Keratinocyte (primary cell): ENCODE measurements around the gene DOLPP1. TPM values are rescaled to one million over a fixed set of nuclear protein-coding genes. Genes with fewer than 3 reads are reported as not detected.

Experiments used
- DNase-seq: peaks from one replicate; pipeline ENCODE4 v3.0.0-alpha.2; 2011; ENCODE audit warnings: low read depth, missing footprints, low spot score
- FAIRE-seq: peaks from 2 replicates; lab custom pipeline; 2011; peaks lifted over from hg19 to GRCh38; lab: Jason Lieb, UNC
- H2AFZ ChIP-seq: 2 replicates; pipeline ENCODE4 v1.6.0; 2012; ENCODE audit warnings: low read length, control low read depth, inconsistent platforms; ENCODE audit not compliant: control insufficient read depth
- H3K27ac ChIP-seq: 2 replicates; pipeline ENCODE4 v1.5.1; 2011; ENCODE audit warnings: low read length; ENCODE audit not compliant: control insufficient read depth, insufficient read depth
- H3K27me3 ChIP-seq: 3 replicates; pipeline ENCODE4 v1.6.0; 2011; ENCODE audit warnings: low read length; ENCODE audit not compliant: control insufficient read depth, insufficient read depth; ENCODE audit errors: extremely low read depth
- H3K36me3 ChIP-seq, 2 experiments: 2 replicates in 1 of 2; 3 replicates in 1 of 2; pipeline ENCODE4 v1.5.1; 2011; ENCODE audit warnings: low read length in 2 of 2, mild to moderate bottlenecking in 1 of 2; ENCODE audit not compliant: control insufficient read depth in 2 of 2, insufficient read depth in 2 of 2; ENCODE audit errors: extremely low read depth in 1 of 2
- H3K4me1 ChIP-seq: 3 replicates; pipeline ENCODE4 v1.5.1; 2011; ENCODE audit warnings: low read length; ENCODE audit not compliant: control insufficient read depth, insufficient read depth; ENCODE audit errors: extremely low read depth
- H3K4me2 ChIP-seq: 3 replicates; pipeline ENCODE4 v1.6.0; 2011; ENCODE audit warnings: low read depth, low read length; ENCODE audit not compliant: control insufficient read depth, insufficient read depth; ENCODE audit errors: extremely low read depth
- H3K4me3 ChIP-seq, 3 experiments: fragments of 200-600 bp in 1 of 3; sonication (generic) in 1 of 3; 2 replicates in 2 of 3; 3 replicates in 1 of 3; pipeline ENCODE4 v1.5.1; 2011 to 2016; ENCODE audit warnings: low read length in 3 of 3, mild to moderate bottlenecking in 3 of 3, control low read depth in 2 of 3, inconsistent platforms in 1 of 3, low read depth in 1 of 3, mixed read lengths in 1 of 3, mixed run types in 1 of 3, moderate library complexity in 1 of 3; ENCODE audit not compliant: control insufficient read depth in 2 of 3, insufficient read depth in 2 of 3; ENCODE audit errors: extremely low read depth in 1 of 3
- H3K79me2 ChIP-seq: 2 replicates; pipeline ENCODE4 v1.6.0; 2012; ENCODE audit warnings: low read length; ENCODE audit not compliant: control insufficient read depth, insufficient read depth
- H3K9ac ChIP-seq: 3 replicates; pipeline ENCODE4 v1.6.0; 2011; ENCODE audit warnings: low read length; ENCODE audit not compliant: control insufficient read depth, insufficient read depth; ENCODE audit errors: extremely low read depth
- H3K9me1 ChIP-seq: 3 replicates; pipeline ENCODE4 v1.6.0; 2011; ENCODE audit warnings: low read length; ENCODE audit not compliant: control insufficient read depth, insufficient read depth; ENCODE audit errors: extremely low read depth
- H3K9me3 ChIP-seq: 2 replicates; pipeline ENCODE4 v1.5.1; 2012; ENCODE audit warnings: low read depth, low read length; ENCODE audit not compliant: control insufficient read depth
- H4K20me1 ChIP-seq: 3 replicates; pipeline ENCODE4 v1.6.0; 2011; ENCODE audit warnings: low read length; ENCODE audit not compliant: control insufficient read depth, insufficient read depth; ENCODE audit errors: extremely low read depth
- CTCF ChIP-seq, 3 experiments: IDR thresholded peaks in 1 of 3; conservative IDR thresholded peaks in 1 of 3; optimal IDR thresholded peaks in 1 of 3; 2 replicates in 2 of 3; 3 replicates in 1 of 3; pipeline versions ENCODE3 to v1.5.1; 2011; ENCODE audit warnings: low read length in 3 of 3, mild to moderate bottlenecking in 3 of 3, moderate library complexity in 2 of 3, control low read depth in 1 of 3, inconsistent platforms in 1 of 3; ENCODE audit not compliant: insufficient read depth in 2 of 3; ENCODE audit errors: extremely low read depth in 1 of 3
- EZH2 ChIP-seq: IDR thresholded peaks from one replicate; pipeline ENCODE4 v1.6.1; 2012; ENCODE audit warnings: inconsistent platforms, mild to moderate bottlenecking, low read length, moderate library complexity
- dilution Hi-C: fragments of 300-500 bp; cut with MboI; formaldehyde crosslinking; loops from one replicate; pipeline ENCODE4 v1.7.0; 2020; ENCODE audit warnings: low sequenced_read_pairs; ENCODE audit not compliant: extremely low pct_ligation_motif_present
- polyA plus RNA-seq, 5 experiments: library from polyadenylated mRNA; depleted of rRNA in 3 of 5; stranded (reverse) in 3 of 5; stranded (forward) in 1 of 5; unstranded in 1 of 5; fragments of >200 nt; gene quantifications; 1 replicate in 1 of 5; 2 replicates in 3 of 5; 3 replicates in 1 of 5; pipeline versions ENCODE4 v1.2.1 to v1.2.3, GENCODE V29; 2011 to 2012; ENCODE audit warnings: missing spikeins in 2 of 5, low read depth in 1 of 5, low replicate concordance in 1 of 5

The DOLPP1 gene
- polyA plus RNA-seq, 1 donor (not counting 4 experiments of a cell fraction or from before 2014, with no cell fraction given) = 14.2 TPM

GRCh38 chr9:129059796-129060785 is 20.8 kb upstream of the DOLPP1 start:
- H3K9ac ChIP-seq = no peak overlapping the region
- no peaks in the 10 kb centered on the region for H3K79me2 ChIP-seq
- no peaks in the 10 kb centered on the region for H3K9me3 ChIP-seq
- dilution Hi-C loops = no loop called here
- H2AFZ ChIP-seq = no peak overlapping the region
- H3K9me1 ChIP-seq = no peaks in the 10 kb centered on the region
- no peaks in the 10 kb centered on the region for H4K20me1 ChIP-seq
- TF ChIP-seq CTCF (optimal IDR thresholded peaks at IDR 0.05 in 1 of 3, IDR thresholded peaks at IDR 0.05 in 1 of 3, conservative IDR thresholded peaks at IDR 0.05 in 1 of 3; ENCODE audit: extremely low read depth in 1 of 3, insufficient read depth in 2 of 3, low read length in 3 of 3) = no peak
- TF ChIP-seq EZH2 = no peak
- DNase-seq (no peak), FAIRE-seq (no peak)
- H3K36me3 ChIP-seq = peaks cover 16 to 28% of the 10 kb centered on the region in 2 experiments
- H3K4me2 ChIP-seq = no peak overlapping the region
- no peaks in the 10 kb centered on the region for H3K27me3 ChIP-seq
- no peaks in the 10 kb centered on the region for H3K4me1 ChIP-seq
- H3K4me3 ChIP-seq = no peak overlapping the region
- H3K27ac ChIP-seq = no peak overlapping the region

DNA sequence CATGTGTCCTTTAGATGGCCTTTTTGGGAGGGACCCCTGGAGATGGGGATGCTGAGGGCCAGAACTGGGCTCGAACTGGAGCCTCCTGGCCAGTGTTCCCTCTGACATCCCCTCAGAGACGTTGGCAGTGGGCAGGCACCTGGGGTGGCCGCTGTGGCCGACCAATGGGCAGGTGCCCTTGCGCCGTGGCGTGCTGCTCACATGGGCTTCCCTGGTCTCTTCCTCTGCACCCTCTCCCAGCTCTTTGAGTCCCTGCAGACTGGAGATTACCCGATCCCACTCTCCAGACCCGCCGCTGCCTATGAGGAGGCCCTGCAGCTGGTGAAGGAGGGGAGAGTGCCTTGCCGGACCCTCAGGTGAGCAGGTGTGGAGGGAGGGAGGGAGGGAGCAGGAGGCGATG is 19.9 kb upstream of the DOLPP1 start:
- dilution Hi-C loops = no loop called here
- no peaks in the 10 kb centered on the region for H4K20me1 ChIP-seq
- H2AFZ ChIP-seq = no peak overlapping the region
- H3K36me3 ChIP-seq = peaks cover 21 to 31% of the 10 kb centered on the region in 2 experiments
- FAIRE-seq (no peak), DNase-seq (no peak)
- H3K4me3 ChIP-seq = no peak overlapping the region
- TF ChIP-seq CTCF (optimal IDR thresholded peaks at IDR 0.05 in 1 of 3, IDR thresholded peaks at IDR 0.05 in 1 of 3, conservative IDR thresholded peaks at IDR 0.05 in 1 of 3; ENCODE audit: extremely low read depth in 1 of 3, insufficient read depth in 2 of 3, low read length in 3 of 3) = no peak
- TF ChIP-seq EZH2 = no peak
- H3K27ac ChIP-seq = no peak overlapping the region
- H3K27me3 ChIP-seq = no peaks in the 10 kb centered on the region
- no peak overlapping the region for H3K9ac ChIP-seq
- no peaks in the 10 kb centered on the region for H3K79me2 ChIP-seq
- no peaks in the 10 kb centered on the region for H3K4me1 ChIP-seq
- no peak overlapping the region for H3K4me2 ChIP-seq
- no peaks in the 10 kb centered on the region for H3K9me1 ChIP-seq
- no peaks in the 10 kb centered on the region for H3K9me3 ChIP-seq
